ENCODE data around the gene SPOP.
"Not testable (repeated sequence)": the region's sequence is repeated elsewhere in the genome, so short reads cannot be mapped to it uniquely, and the experiment has no call there.

SPOP gene

GRCh38 chr17:49646391-49647255 is 31.3 kb downstream of the SPOP start:
- no peak for DNase-seq

- not testable (repeated sequence) for DNase-seq
Observed at GRCh38 chr17:49646056-49646390, 31.9 kb downstream of the SPOP start.

GRCh38 chr17:49645654-49646053 is 32.2 kb downstream of the SPOP start:
- no peak for DNase-seq

- DNase-seq = no peak
Observed at GRCh38 chr17:49640556-49640955, 37.3 kb downstream of the SPOP start.

- no peak for DNase-seq
Observed at GRCh38 chr17:49638818-49639217, 39.1 kb downstream of the SPOP start.

- DNase-seq = no peak
Observed at GRCh38 chr17:49637739-49638138, 40.2 kb downstream of the SPOP start.

GRCh38 chr17:49637050-49637449 is 40.8 kb downstream of the SPOP start:
- no peak for DNase-seq

- no peak for DNase-seq
Observed at GRCh38 chr17:49635121-49635520, 42.8 kb downstream of the SPOP start.

- no peak for DNase-seq
Observed at GRCh38 chr17:49634485-49634860, 43.4 kb downstream of the SPOP start.

GRCh38 chr17:49633762-49634484 is 44.0 kb downstream of the SPOP start:
- no peak for DNase-seq

- DNase-seq = no peak
Observed at GRCh38 chr17:49633250-49633649, 44.6 kb downstream of the SPOP start.

- no peak for DNase-seq
Observed at GRCh38 chr17:49632201-49632600, 45.7 kb downstream of the SPOP start.

GRCh38 chr17:49631496-49631895 is 46.4 kb downstream of the SPOP start:
- DNase-seq = no peak

GRCh38 chr17:49630113-49630900 is 47.6 kb downstream of the SPOP start:
- no peak for DNase-seq

- no peak for DNase-seq
Observed at GRCh38 chr17:49629447-49629846, 48.5 kb downstream of the SPOP start.

GRCh38 chr17:49624896-49625295 is 53.0 kb downstream of the SPOP start:
- no peak for DNase-seq

GRCh38 chr17:49621946-49622529 is 55.9 kb downstream of the SPOP start:
- no peak for DNase-seq

GRCh38 chr17:49621420-49621819 is 56.5 kb downstream of the SPOP start:
- no peak for DNase-seq

GRCh38 chr17:49618028-49618611 is 59.8 kb downstream of the SPOP start:
- DNase-seq = no peak

GRCh38 chr17:49616601-49617131 is 61.2 kb downstream of the SPOP start:
- no peak for DNase-seq

GRCh38 chr17:49616086-49616485 is 61.8 kb downstream of the SPOP start:
- DNase-seq = no peak

GRCh38 chr17:49613182-49613800 is 64.6 kb downstream of the SPOP start:
- no peak for DNase-seq
